Chondrocyte (in vitro differentiated cells): Measurements from ENCODE around the gene OR10G7. TPM values are rescaled to one million over a fixed set of nuclear protein-coding genes. Genes with fewer than 3 reads are reported as not detected.

Experiments used
- total RNA-seq: library from RNA; stranded (reverse); gene quantifications from 3 replicates; pipeline ENCODE4 v1.2.1, GENCODE V29; 2021

Gene OR10G7
- total RNA-seq, 1 donor from 2014 or later = not detected

Other genes starting within 250 kb of the OR10G7 start
- not detected in 3 replicates for gene OR6M1, start 235.0 kb downstream of the OR10G7 start, total RNA-seq
- not detected in 3 replicates for gene TMEM225, start 155.7 kb downstream of the OR10G7 start, total RNA-seq
- gene OR8D4, start 139.2 kb downstream of the OR10G7 start, total RNA-seq = not detected in 3 replicates
- not detected in 3 replicates for gene OR4D5, start 101.7 kb downstream of the OR10G7 start, total RNA-seq
- gene OR6T1, start 97.5 kb downstream of the OR10G7 start, total RNA-seq = not detected in 3 replicates
- not detected in 3 replicates for gene OR10S1, start 63.5 kb downstream of the OR10G7 start, total RNA-seq
- not detected in 3 replicates for gene OR10G6, start 46.2 kb downstream of the OR10G7 start, total RNA-seq
- gene OR10G4, start 28.3 kb downstream of the OR10G7 start, total RNA-seq = not detected in 3 replicates
- not detected in 3 replicates for gene OR10G9, start 18.3 kb downstream of the OR10G7 start, total RNA-seq
- not detected in 3 replicates for gene OR10G8, start 14.5 kb downstream of the OR10G7 start, total RNA-seq
- gene VWA5A, start 74.1 kb upstream of the OR10G7 start, total RNA-seq = 2.7 to 11.0 TPM (median 3.1 TPM) in 3 replicates
- not detected in 3 replicates for gene OR10D3, start 142.0 kb upstream of the OR10G7 start, total RNA-seq
- gene OR8G1, start 199.8 kb upstream of the OR10G7 start, total RNA-seq = not detected in 3 replicates
- 0.20 TPM in 1 of 3 replicates, not detected in the others for gene OR8G5, start 215.1 kb upstream of the OR10G7 start, total RNA-seq